DMS53 treated with DMSO at 0.1 percent for 48 hours (cell line): Measurements from ENCODE around the gene SECISBP2L.

Experiments
- DNase-seq: peaks from one replicate; lab custom pipeline; 2025; ENCODE audit not compliant: unreplicated experiment; lab: John Stamatoyannopoulos, UW

Gene SECISBP2L

GRCh38 chr15:48966595-48967301 is 79.5 kb downstream of the SECISBP2L start:
- no peak for DNase-seq

GRCh38 chr15:48965972-48966371 is 80.3 kb downstream of the SECISBP2L start:
- no peak for DNase-seq

DNA sequence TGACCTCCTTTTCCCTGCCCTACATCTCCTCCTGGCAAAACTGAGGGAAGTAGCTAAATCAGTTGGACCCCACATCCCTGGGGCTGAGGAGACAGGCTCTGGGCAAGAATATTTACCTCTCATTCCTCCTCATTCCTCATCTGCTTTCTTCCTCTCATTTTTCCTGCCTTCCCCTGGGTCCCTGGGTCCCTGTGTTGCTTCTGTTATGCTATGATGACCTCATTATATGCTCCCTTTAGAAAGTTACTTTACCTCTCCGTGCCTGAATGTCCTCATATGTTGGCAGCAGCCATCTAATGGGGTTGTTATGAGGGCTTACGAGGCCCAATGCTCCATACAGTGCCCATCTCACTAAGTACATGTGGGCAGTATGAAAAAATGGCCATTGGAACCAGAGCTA is 81.3 kb downstream of the SECISBP2L start:
- DNase-seq, result no peak

- DNase-seq, result peak; percentile 26
These were observed 82.6 kb downstream of the SECISBP2L start, which contains the start of gene SHC4 for GRCh38 chr15:48963524-48964113. Gene SHC4, minus strand, starts transcription at chr15:48963919. Its CDS starts 904 bp downstream, at chr15:48963015.

- DNase-seq, result no peak
These were observed 83.4 kb downstream of the SECISBP2L start for GRCh38 chr15:48962662-48963523.

- no peak for DNase-seq
These were observed 90.3 kb downstream of the SECISBP2L start for GRCh38 chr15:48955967-48956366.

GRCh38 chr15:48955370-48955769 is 90.9 kb downstream of the SECISBP2L start:
- no peak for DNase-seq

DNA sequence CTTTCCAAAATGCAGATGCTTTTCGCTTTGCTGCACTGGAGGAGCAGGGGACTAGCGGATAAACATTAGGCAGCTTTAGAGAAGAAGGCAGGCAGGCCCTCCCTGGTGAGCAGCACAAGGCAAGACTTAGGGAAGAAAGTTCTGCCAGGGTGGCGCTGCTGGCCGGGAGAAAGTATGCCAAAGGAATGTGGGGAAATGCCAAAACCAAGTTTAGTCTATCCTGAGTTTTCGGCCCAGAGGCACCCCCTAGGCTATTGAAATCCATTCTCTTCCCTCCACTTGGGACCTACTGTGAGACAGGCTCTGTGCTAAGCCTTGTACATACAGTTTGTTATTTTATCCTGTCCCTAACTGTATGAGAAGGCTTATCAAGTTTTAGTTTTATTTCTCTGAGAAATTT is 91.7 kb downstream of the SECISBP2L start:
- no peak for DNase-seq

DNA sequence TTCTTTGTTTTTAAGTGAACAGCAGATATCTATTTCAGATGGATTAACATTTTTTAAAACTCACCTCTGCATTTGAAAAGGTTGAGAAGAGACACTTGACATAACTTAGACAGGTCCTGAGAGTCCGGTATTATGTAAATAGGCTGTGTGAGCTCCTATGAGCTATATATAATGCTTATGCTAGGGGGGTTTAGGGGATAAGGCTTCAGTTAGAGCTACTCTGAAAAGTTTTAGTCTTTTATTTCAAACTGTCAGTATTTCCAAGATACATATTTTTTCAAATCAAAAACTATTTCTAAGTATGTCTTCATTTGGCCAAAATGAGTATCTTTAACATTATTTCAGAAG is 99.4 kb downstream of the SECISBP2L start:
- no peak for DNase-seq

DNA sequence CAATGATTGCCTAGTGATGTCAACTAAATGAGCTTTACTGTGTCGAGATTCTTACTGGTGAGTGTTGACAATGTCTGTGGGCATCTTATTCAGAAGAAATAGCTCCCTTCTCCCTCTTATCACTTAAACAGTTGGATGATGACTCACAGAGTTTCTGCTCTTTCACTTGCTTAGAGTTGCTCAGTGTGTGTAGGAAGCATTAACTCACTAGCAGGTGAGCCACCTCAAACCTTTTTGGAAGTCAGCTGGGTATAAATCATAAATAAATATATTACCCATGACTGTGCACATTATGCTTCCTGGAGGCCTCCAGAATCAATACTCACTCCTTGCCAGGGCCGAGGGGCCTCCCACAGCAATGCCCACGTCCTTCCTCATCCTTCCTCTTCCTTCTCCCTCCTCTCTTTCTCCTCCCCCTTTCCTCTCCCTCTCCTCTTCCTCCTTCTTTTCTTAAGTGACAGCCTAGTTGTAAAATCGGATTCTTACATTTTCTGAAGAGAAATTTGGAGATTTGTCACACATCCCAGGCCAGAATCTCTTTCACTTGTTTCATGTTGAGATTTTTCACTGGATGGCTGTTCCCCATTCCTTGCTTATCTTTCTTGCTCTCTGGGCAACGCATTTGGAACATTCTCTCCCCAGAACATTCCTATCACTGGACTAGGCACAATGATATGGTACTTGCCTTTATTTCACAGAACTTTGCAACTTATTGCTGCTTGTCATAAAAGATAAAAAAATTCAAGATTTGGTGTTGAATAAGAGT is 100.0 kb downstream of the SECISBP2L start:
- no peak for DNase-seq

- DNase-seq, result no peak
These were observed 100.9 kb downstream of the SECISBP2L start for GRCh38 chr15:48945386-48945785.

DNA sequence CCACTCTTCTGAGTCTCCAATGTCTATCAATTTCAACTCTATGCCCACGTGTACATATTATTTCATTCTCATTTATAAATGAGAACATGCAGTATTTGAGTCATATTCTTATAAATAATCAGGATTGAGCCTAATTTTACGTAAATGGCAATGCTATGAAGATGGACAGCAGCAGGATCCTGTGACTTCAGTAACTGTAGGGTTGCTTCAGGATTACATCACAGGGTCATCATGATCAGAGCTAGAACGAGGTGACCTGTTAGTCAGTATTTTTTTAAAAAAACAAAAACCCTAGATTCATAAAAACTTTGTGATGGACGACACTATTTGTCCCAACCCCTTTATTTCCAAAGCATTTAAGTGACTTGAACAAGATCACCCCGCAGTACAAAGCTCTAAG is 104.3 kb downstream of the SECISBP2L start:
- no peak for DNase-seq

DNA sequence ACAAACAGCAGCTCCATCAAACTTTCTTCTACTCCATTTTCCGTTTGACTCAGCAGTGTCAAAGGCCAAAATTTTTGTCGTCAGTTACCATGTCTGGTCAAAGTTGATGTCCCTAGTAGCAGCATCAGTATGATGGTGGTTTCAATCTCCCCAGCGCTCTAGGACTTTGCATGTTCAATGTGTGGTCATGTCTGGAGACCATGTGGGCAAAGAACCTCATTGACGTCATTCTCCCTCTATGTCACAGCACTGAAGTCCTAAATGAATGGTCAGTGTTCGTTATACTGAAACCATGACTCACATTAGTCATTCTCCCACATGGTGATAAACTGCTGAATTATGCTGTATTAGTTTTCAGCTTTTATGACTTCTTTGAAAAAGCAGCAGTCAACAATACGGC is 105.7 kb downstream of the SECISBP2L start:
- DNase-seq, result no peak

GRCh38 chr15:48939648-48940047 is 106.6 kb downstream of the SECISBP2L start:
- DNase-seq, result no peak
